Measurements from ENCODE around the gene PISD. TPM values are rescaled to one million over a fixed set of nuclear protein-coding genes. Genes with fewer than 3 reads are reported as not detected.

PISD gene
- total RNA-seq, 2 experiments from 2014 or later = 21.5 to 51.9 TPM

- Histone ChIP-seq H3K9me2 (ENCODE audit: insufficient read depth, low read length) (no peaks in the 10 kb centered on the region), H3K79me2 (ENCODE audit: insufficient read depth, low read depth, low read length) (no peaks in the 10 kb centered on the region), H3K36me3 (ENCODE audit: insufficient read depth, low read length) (peaks cover 89% of the 10 kb centered on the region), H3K4me3 (ENCODE audit: low read depth, low read length, poor library complexity, severe bottlenecking) (no peak overlapping the region), H2AFZ (ENCODE audit: low read length) (no peak overlapping the region), H3K9me3 (ENCODE audit: low read length) (no peaks in the 10 kb centered on the region), H3K4me1 (ENCODE audit: insufficient read depth, low read length, poor library complexity, severe bottlenecking) (no peaks in the 10 kb centered on the region), H3K27ac (ENCODE audit: low read depth, low read length, poor library complexity, severe bottlenecking) (no peak overlapping the region), H3K4me2 (ENCODE audit: low read length) (no peak overlapping the region), H4K20me1 (ENCODE audit: insufficient read depth, low read length) (no peaks in the 10 kb centered on the region)
- ChIA-PET POLR2A (no interaction called here), CTCF (ENCODE audit: unreplicated experiment) (no interaction called here)
- BruUV-seq (replicated peaks) = no TSS peak
- intact Hi-C loops (cut with micrococcal nuclease; ENCODE audit: unreplicated experiment) = no loop called here
- no peak for DNase-seq (ENCODE audit: low spot score)
- no peak for TF ChIP-seq CTCF (conservative IDR thresholded peaks at IDR 0.05; ENCODE audit: low read length)
- TF ChIP-seq EZH2phosphoT487 (IDR thresholded peaks at IDR 0.05; ENCODE audit: borderline replicate concordance, low read depth, low read length) = no peak
These were observed 29.4 kb upstream of the PISD start for GRCh38 chr22:31691408-31691807.

GRCh38 chr22:31683181-31684105 lies 21.4 kb upstream of the PISD start:
- no TSS peak for BruUV-seq (replicated peaks)
- intact Hi-C loops (cut with micrococcal nuclease; ENCODE audit: unreplicated experiment) = no loop called here
- POLR2A ChIA-PET = interaction anchor here (0.6 kb wide), 1 partner anchor 132 kb away, joined by 3 read pairs; no protein-coding TSS in a partner anchor
- Histone ChIP-seq H4K20me1 (ENCODE audit: insufficient read depth, low read length) (no peaks in the 10 kb centered on the region), H3K4me2 (ENCODE audit: low read length) (no peak overlapping the region), H3K4me3 (ENCODE audit: low read depth, low read length, poor library complexity, severe bottlenecking) (no peak overlapping the region), H3K27ac (ENCODE audit: low read depth, low read length, poor library complexity, severe bottlenecking) (no peak overlapping the region), H3K9me3 (ENCODE audit: low read length) (no peaks in the 10 kb centered on the region), H3K36me3 (ENCODE audit: insufficient read depth, low read length) (peaks cover 54% of the 10 kb centered on the region), H3K4me1 (ENCODE audit: insufficient read depth, low read length, poor library complexity, severe bottlenecking) (no peaks in the 10 kb centered on the region), H3K79me2 (ENCODE audit: insufficient read depth, low read depth, low read length) (no peaks in the 10 kb centered on the region), H3K9me2 (ENCODE audit: insufficient read depth, low read length) (no peaks in the 10 kb centered on the region), H2AFZ (ENCODE audit: low read length) (no peak overlapping the region)
- no peak for DNase-seq (ENCODE audit: low spot score)
- CTCF ChIA-PET (ENCODE audit: unreplicated experiment) = interaction anchor here (0.9 kb wide), 1 partner anchor 22 kb away, joined by 4 read pairs; no protein-coding TSS in a partner anchor
- no peak for TF ChIP-seq CTCF (conservative IDR thresholded peaks at IDR 0.05; ENCODE audit: low read length)
- TF ChIP-seq EZH2phosphoT487 (IDR thresholded peaks at IDR 0.05; ENCODE audit: borderline replicate concordance, low read depth, low read length) = no peak

GRCh38 chr22:31682751-31683150 lies 20.7 kb upstream of the PISD start:
- no peak for DNase-seq (ENCODE audit: low spot score)
- H3K4me1 ChIP-seq (ENCODE audit: insufficient read depth, low read length, poor library complexity, severe bottlenecking) = no peaks in the 10 kb centered on the region
- H3K27ac ChIP-seq (ENCODE audit: low read depth, low read length, poor library complexity, severe bottlenecking) = no peak overlapping the region
- peaks cover 47% of the 10 kb centered on the region for H3K36me3 ChIP-seq (ENCODE audit: insufficient read depth, low read length)
- ChIA-PET POLR2A (interaction anchor here (0.6 kb wide), 1 partner anchor 132 kb away, joined by 3 read pairs; no protein-coding TSS in a partner anchor), CTCF (ENCODE audit: unreplicated experiment) (no interaction called here)
- TF ChIP-seq EZH2phosphoT487 (IDR thresholded peaks at IDR 0.05; ENCODE audit: borderline replicate concordance, low read depth, low read length) = no peak
- TF ChIP-seq CTCF (conservative IDR thresholded peaks at IDR 0.05; ENCODE audit: low read length) = no peak
- BruUV-seq (replicated peaks) = no TSS peak
- no peak overlapping the region for H3K4me3 ChIP-seq (ENCODE audit: low read depth, low read length, poor library complexity, severe bottlenecking)
- H3K9me3 ChIP-seq (ENCODE audit: low read length) = no peaks in the 10 kb centered on the region
- no peaks in the 10 kb centered on the region for H3K79me2 ChIP-seq (ENCODE audit: insufficient read depth, low read depth, low read length)
- no peak overlapping the region for H3K4me2 ChIP-seq (ENCODE audit: low read length)
- H4K20me1 ChIP-seq (ENCODE audit: insufficient read depth, low read length) = no peaks in the 10 kb centered on the region
- H3K9me2 ChIP-seq (ENCODE audit: insufficient read depth, low read length) = no peaks in the 10 kb centered on the region
- no peak overlapping the region for H2AFZ ChIP-seq (ENCODE audit: low read length)
- intact Hi-C loops (cut with micrococcal nuclease; ENCODE audit: unreplicated experiment) = no loop called here
